GM19240 (cell line): ENCODE results near the gene IQCH.

ENCODE experiments used
- DNase-seq: peaks from one replicate; pipeline ENCODE4 v3.0.0; 2011; ENCODE audit warnings: low spot score; ENCODE audit not compliant: insufficient read length

Gene IQCH

DNA sequence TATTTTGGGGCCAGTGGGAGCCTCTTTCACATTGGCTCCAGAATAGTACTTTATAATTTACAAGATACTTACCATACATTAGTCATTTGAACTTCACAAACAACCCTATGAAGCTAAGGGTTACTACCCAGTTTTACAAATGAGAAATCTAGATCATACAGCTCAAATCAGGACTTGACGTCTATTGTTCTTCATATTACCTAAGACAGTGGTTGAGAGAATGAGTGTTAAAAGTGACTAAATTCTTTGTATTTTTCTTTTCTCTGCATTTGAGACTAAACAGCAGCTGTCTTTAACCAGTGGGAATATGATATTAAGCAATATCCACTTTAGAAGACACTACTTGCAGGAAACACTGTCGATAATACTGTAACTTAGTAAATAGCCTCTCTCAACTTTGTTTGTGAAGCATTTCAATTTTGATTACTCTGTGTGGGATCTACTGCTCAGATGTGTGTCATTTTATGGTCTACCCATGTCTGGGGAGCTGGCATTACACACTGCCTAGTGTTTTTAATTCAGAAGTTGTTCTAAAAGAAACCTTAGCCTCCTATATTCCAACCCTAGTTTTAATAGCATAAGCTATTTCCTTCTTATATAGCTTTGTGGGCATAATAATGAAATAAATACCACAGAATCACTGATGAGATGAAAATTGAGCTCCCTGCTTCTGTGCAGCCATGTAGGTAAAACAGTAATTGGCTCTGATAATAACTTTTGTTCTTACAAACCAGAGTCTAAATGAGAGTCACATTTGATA is 45.9 kb downstream of the IQCH start:
- no peak for DNase-seq

DNA sequence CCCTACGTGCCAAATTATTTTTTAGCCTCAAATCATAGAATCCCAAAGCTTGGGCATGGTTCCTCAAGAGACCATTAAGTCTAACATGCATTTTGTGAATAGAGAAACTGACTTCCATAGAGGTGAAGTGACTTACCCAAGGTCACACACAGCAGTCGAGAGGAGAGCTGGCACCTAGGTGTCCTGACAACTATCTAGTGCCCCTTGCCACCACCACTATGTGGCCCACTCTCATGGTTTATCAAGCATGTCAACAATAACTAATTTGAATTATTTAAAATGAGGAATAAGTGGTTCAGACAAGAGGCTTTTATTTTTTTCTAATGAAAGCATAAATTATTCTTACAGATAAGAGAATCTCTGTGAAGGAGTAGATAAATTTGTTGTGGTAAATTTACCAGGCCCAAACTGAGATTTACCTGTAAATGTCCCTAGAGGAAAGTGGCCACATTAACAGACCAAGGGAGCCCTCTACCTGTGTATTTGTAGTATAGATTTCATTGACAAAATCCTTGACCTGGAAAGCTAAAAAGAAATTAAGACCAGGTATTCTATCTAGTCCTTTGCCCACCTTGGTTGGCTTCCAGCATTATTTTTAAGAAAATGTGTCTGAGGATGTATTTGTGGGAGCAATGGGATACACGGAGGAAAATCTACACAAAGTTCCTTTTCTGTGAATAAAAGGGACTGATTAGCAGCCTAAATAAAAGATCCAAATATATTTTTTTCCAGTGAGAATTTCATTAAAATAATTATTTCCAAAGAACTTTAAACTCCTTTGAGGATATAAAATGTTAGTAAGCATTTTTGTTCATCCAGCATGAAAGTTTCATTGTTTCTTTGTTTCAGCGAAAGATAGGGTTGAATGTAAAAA is 49.1 kb downstream of the IQCH start:
- DNase-seq, result no peak

DNA sequence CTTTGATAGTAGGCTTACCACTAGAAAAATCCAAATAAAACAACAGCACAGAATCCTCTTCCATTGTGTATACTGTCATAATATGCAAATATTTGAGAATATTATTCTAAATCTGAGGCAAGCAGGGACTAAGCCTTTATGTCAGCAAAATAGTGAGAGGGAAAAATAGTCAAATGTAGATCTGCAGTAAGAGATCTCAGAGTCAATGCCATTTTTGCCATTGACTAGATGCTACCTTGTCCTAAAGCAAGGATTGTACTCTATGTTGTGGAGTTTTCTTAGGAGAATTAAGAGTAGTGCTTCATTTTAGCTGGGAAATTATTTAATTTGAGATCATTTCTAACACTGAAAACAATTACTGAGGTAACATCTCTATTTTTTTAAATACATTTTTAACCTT is 50.2 kb downstream of the IQCH start:
- no peak for DNase-seq

DNA sequence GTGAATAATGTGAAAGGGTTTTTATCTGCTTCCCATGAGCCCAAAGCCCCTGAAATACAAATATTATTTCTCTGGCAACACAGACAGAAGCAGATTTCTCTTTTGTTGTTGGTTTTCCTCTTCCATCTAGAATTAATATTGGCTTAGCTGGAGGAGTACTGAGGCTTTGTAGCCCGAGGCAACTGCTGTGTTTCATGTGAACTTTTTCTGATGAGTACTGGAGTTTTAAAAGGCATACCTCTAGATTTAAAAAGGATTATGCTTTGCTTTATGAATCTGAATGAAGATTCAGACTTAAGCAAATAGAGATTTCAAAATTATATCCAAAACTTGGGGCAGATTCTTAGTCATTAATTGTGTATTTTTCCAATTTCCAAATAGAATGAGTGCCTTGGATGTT is 50.9 kb downstream of the IQCH start:
- no peak for DNase-seq

DNA sequence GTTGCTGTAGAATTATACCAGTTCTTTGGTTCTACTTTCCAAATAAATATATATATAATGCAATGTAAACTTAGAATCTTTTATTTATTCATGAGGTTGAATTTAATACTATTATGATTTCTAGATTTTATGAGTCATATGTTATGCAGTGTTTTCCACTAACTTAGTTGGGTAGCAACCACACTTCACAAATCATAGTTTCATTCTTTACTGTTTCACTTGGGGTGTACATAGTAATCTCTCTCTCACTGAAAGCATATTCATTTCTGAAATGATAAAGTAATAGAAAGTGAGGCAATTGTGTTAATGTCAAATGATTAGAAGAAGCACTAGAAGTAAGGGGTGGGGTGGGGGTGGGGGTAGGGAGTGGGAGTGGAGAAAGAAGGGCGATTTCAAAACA is 52.6 kb downstream of the IQCH start:
- no peak for DNase-seq

DNA sequence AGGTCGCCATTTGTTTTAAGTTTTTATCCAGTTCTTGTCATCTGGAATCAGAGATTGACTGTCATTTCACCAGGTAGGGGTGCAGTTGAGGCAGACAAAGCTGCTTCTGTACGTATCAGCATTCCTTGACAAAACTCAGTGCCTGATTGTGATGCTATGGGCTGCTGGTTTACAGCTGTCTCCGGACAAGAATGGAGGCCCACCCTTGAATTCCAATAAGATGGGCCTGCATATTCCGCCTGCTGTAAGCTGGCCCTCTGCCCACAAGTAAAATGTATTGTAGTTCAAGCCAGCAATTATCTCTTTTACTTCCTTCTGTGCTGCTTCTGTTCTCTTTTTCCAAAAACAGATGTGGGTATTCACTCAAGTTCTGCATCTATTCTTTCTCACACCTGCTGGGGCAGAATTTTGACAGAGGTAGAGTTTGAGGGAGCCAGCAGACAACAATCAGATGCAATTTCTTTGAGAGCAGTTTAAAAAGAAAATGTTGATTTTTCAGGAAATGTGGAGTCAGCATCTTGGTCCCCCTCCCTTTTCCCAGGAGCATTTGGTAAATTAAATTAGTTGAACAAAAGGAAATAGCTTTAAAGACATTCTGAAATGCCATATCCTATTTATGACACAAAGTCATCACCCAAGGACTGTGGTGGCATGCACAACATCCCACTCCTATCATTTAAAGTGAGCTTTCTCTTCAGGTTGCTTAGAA is 53.5 kb downstream of the IQCH start:
- no peak for DNase-seq

DNA sequence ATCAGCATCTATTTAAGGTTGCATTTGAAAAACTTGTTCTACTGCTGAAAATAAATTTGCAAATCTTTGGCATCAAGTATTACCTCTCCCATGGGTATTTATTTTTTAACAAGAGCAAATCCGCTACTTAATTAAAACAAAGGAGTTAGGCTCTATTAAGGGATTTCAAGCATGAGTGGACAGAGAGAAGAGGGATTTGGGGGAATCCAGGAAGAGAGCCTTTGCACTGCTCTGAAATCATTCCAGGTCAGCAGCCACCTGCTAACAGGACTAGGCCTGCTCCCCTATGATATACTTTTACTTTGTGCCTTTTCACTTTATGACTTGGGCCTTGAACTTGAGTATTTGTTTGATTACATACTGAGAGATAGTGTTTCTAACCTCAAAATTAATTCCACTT is 57.1 kb downstream of the IQCH start:
- DNase-seq, result no peak

DNA sequence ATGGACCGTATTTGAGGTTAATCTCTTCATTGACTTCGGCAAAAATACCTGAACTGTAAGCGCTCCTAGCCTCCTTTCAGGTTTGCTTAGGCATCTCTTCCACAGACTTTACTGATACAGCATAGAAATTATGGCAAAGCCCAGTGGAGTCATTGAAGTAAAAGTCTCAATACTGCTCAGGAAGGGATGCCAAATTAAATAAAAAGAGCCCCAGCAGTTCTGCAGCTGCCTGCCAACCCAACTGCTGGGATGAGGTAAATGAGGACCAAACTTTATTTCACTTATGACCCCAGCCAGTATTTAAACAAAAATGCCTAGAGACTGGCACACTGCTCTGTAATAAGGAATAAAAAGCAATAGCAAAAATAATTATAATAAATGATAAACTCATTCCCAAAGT is 65.4 kb downstream of the IQCH start:
- DNase-seq, result no peak

DNA sequence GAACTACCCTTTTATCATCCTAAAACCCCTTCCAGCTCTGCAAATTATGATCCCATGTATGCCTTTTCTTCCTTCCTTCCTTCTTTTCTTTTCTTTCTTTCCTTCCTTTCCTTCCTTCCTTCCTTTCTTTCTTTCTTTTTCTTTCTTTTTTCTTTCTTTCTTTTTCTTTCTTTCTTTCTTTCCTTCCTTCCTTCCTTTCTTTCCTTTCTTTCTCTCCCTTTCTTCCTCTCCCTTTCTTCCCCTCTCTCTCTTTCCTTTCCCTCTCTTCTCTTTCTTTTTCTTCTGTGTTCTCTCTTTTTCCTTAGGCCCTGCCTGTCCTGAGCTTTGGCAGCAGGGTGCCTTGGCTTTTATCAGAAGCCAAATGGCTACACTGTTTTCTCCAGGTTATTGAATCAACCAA is 66.8 kb downstream of the IQCH start:
- no peak for DNase-seq

DNA sequence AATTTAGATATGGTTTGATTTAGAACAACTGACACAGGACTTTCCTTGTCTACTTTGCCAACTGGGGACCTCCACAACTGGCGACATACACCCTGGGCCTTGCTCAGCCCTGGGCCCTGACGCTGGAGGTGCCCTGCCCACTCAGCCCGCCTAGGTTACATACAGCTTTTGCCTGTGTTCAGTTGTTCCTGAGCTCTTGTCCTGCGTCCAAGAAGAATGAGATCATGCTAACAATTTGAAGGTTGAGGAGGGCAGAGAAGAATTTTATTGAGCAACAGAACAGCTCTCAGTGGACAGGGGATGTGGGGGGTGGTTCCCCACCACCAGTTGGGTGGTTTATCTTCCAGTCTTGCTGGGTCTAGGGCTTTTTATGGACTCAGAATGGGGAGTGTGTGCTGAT is 67.9 kb downstream of the IQCH start:
- no peak for DNase-seq

DNA sequence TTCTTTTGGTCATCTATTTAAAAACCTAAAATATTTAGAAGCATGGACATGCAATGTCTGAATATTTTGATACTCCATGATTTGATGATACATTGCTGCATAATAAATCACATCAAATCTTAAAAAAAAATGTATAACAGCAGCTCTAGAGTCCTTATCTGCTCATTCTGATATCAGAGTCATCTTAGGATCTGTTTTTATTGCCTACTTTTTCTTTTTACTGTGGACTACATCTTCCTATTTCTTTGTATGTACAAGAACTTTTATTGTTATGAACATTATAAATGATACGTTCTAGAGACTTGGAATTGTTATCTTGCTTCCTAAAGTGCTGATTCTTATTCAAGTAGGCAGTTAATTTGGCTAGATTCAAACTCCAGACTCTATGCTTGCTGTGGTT is 72.7 kb downstream of the IQCH start:
- DNase-seq, result no peak

DNA sequence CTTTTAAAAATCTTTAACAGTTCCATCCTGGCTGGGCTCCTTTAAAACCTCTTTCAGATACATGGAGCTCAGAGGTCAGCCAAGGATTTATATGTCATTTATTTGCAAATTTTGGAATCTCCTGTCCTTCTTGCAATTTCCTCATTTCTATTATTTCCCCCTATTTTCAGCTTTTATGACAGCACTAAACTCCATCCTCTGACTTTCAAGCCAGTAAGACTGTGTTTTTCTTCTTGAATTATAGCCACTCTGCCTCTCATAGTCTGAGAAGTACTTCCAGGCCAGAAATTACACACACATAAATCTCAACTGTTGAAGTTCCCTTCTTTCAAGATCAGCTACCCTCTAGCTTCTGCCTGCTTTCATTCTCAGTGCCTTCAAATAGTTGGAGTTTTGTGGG is 73.2 kb downstream of the IQCH start:
- no peak for DNase-seq

DNA sequence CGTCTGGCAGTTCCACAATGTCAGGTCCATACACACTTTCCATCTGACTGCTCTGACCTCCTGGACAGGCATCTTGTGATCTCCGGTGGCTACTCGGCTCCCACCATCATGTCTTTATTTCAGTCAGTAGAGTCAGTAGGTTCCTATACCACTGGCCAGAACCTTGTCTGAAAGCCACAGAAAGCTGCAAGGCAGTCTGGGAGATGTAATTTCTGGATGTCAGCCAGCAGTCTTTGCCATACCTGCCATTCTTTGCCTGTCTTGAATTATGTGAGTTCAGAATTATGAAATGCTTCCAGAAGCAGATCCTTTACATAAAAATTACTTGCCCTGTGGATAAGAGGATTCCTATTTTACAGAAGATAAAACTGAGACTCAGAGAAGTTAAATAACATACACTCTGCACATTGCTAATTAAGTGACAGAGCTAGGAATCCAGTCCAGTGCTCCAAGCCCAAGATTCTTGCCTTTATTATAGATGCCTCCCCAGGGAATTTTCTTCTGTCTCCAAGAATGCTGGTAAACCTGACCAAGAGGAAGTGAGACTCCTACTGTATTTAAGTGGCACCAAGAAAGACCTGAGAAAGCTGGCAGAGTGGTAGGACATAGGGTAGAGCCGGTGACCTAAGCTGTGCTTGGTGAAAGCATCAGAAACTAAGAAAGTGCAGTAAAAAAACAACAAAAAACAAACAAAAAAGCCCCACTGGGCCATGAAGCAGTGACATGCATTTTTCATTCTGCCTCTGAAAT is 75.6 kb downstream of the IQCH start:
- no peak for DNase-seq

DNA sequence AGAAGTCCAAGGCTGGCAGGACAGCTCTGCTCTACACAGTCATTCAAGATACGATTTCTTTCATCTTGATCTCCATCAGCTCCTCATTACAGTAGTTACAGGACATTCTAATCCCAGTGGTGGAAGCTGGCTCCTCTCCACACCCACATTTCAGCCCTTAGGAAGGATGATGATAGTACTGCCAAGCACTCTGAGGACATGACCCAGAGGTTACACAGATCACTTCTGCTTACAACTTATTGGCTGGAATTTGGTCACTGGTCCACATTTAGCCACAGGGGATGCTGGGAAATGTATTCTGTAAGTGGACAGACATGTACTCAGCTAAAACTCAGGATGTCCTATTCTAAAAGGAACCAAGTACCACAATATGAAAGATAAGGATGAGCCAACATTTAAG is 77.1 kb downstream of the IQCH start:
- DNase-seq, result no peak

DNA sequence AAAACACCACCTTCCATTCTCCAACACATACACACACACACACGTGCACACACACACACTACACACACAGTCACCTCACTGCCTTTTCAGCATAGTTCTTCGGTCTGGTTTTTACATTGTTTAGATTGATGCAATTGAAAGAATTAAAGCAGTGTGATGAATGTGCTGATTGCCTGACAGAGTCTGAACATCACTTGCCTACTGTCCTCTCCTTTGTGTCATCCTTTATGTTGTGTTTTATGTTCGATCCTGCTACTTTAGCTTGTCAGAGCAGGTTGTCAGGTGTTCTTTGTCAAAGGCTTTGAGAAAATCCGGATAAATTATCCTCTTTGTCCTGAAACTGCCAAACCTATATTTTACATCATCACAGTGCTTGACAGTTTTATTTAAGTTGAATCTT is 80.4 kb downstream of the IQCH start:
- no peak for DNase-seq

DNA sequence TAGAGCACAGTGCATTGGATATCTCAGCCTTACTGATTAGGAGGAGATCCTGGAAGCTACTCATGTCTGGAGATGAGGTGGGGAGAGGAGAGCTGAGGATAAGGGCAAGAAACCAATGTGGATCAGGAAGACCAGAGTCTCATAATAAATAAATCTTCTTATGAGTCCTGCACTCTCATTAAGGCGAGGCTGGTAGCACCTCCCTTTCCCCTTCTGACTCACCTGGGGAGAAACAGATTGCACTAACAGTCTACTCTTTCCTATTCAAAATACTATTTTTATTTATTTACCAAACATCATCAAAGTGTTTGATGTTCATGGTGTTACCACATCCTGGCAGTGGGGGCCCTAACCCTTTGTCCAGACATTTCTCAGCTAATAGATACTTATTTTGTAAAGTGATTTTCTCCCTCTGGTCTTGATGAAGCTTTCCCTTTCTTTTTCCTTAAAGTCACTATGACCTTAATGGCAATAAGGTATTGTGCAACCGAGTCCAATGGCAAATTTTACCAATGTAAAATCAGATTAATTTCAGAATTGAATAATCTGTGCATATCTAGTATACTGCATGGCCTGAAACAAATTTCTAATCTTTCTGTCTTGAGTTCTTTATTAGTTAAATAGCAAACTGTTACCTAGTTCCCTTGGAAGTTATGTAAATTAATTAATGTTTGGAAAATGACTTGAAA is 81.1 kb downstream of the IQCH start:
- DNase-seq, result no peak

DNA sequence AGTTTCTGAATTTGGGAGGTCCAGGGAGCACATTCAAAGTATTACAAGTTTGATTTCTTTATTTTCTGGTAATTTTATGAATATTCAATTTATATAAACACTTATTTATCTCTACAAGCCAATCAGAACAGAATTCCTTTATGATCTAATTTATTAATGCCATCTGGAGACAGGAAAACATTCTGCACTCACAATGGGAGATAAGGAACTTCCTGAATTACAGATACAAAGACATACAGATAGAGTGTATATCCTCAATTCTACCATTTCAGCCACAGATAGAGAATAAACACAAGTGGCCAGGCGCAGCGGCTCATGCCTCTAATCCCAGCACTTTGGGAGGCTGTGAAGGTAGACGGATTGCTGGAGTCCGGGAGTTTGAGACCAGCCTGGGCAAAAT is 86.0 kb downstream of the IQCH start:
- no peak for DNase-seq

DNA sequence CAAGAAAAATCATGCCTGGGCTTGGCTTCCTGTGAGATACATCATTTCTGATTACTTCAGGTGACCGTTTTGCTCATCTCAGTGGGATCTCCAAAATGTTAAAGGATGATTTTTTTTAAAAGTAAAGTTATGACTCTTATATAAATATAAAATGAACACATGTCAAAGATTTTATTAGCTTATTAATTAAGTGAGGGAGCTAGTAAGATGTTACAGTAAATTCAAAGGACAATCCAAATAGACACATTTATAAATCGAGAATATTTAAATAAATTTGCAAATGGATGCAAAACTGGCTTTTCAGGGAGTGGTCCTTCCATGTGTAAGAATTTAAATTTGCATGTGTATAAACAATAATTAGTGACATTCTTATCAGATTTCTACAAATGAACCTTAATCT is 87.0 kb downstream of the IQCH start:
- no peak for DNase-seq

DNA sequence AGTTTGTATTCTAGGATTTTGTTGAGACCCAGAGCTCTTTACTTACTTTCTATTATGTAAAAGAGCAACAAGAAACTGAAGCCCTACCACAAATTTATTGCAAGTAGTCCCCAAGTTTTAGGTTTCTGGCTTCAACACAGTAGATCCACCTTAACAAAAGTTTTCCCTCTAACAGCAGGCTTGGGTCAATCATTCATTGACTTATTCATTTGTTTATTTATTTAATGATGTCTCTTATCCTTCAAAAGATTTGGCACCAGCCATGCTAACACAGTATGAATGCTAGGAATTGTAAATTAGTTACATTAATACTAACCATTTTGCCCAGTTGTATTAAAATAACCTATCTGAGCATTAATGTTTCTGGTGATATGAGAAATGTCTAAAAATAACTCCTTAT is 88.6 kb downstream of the IQCH start:
- no peak for DNase-seq

DNA sequence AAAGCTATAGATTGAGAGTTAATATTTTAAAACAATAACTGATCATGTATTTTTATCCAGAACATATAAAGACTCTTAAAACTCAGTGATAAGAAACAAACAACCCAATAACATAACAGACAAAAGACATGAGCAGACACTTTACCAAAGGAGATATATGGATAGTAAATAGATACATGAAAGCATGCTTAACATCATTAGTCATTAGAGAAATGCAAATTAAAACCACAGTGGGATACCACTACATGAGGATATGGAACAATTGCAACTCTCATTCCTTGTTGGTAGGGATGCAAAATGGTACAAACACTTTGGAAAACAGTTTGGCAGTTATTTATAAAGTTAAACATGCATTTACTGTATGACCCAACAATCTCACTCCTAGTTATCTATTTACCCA is 95.0 kb downstream of the IQCH start:
- DNase-seq, result no peak

DNA sequence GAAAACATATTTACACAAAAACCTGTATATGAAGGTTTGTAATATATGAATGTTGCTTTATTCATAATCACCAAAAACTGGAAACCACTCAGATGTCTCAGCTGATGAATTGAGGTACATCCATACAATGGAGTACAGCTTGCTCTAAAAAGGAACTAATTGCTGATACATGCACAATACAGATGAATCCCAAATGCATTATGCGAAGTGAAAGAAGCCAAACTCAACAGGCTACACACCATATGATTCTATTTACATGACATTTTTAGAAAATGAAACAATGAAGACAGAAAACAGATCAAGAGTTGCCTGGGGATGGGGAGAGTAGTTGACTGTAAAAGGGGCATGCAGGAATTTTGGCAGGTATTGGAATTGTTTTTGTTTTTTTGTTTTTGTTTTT is 95.5 kb downstream of the IQCH start:
- no peak for DNase-seq
